Glutamatergic neuron (in vitro differentiated cells): ENCODE measurements around the gene EIF2A. TPM values are rescaled to one million over a fixed set of nuclear protein-coding genes. Genes with fewer than 3 reads are reported as not detected.

Experiments
- DNase-seq: peaks from one replicate; pipeline ENCODE4 v3.0.0; 2022
- H3K27ac Mint-ChIP-seq: one replicate; pipeline ENCODE4 v1.8.0; 2020; ENCODE audit warnings: mild to moderate bottlenecking, mixed read lengths, inconsistent platforms; ENCODE audit not compliant: unreplicated experiment
- H3K27me3 Mint-ChIP-seq: one replicate; pipeline ENCODE4 v1.8.0; 2020; ENCODE audit warnings: mild to moderate bottlenecking, moderate library complexity, mixed read lengths, inconsistent platforms; ENCODE audit not compliant: unreplicated experiment
- H3K36me3 Mint-ChIP-seq: one replicate; pipeline ENCODE4 v1.8.0; 2020; ENCODE audit warnings: mild to moderate bottlenecking, mixed read lengths, inconsistent platforms; ENCODE audit not compliant: unreplicated experiment
- H3K4me1 Mint-ChIP-seq: one replicate; pipeline ENCODE4 v1.8.0; 2020; ENCODE audit warnings: mild to moderate bottlenecking, low read depth, mixed read lengths, inconsistent platforms; ENCODE audit not compliant: unreplicated experiment
- H3K4me3 Mint-ChIP-seq: one replicate; pipeline ENCODE4 v1.8.0; 2020; ENCODE audit warnings: mild to moderate bottlenecking, mixed read lengths, inconsistent platforms; ENCODE audit not compliant: unreplicated experiment
- H3K9me3 Mint-ChIP-seq: one replicate; pipeline ENCODE4 v1.8.0; 2020; ENCODE audit warnings: mild to moderate bottlenecking, moderate library complexity, mixed read lengths, inconsistent platforms; ENCODE audit not compliant: unreplicated experiment
- total RNA-seq: library from RNA; stranded (reverse); fragmentation: NEBNext Ultra II Directional; extraction: Animal tissue kit (Norgen Biotek cat#: 25700); gene quantifications from one replicate; pipeline ENCODE4 v1.2.1, GENCODE V29; 2021; ENCODE audit not compliant: unreplicated experiment
- TF ChIP-seq, protein P1 (sequence below): fragments of 200-600 bp; sonication (generic); IDR thresholded peaks from one replicate; pipeline ENCODE4 v1.5.0; 2021; ENCODE audit not compliant: partially characterized antibody, unreplicated experiment

Gene EIF2A
- total RNA-seq, 1 donor from 2014 or later: 72.3 TPM

DNA sequence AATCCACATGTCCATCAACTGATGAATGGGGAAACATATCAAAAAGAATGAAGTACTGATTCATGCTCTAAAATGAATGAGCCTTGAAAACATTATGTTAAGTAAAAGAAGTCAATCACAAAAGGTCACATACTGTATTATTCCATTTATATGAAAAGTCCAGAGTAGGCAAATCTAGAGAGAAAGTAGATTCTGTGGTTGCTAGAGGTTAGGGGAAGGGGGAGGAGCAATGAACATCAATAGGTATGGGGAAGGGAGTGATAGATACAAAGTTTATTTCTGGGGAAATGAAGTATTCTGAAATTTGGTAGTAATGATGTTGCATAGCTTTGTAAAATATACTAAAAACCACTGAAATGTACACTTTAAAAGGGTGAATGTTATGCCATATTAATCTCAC lies 14.8 kb upstream of the EIF2A start:
- no peak for DNase-seq
- H3K4me3 Mint-ChIP-seq: no peak overlapping the region
- peaks cover 2% of the 10 kb centered on the region for H3K27me3 Mint-ChIP-seq
- no peaks in the 10 kb centered on the region for H3K4me1 Mint-ChIP-seq
- H3K9me3 Mint-ChIP-seq: no peaks in the 10 kb centered on the region
- H3K27ac Mint-ChIP-seq: no peak overlapping the region
- H3K36me3 Mint-ChIP-seq: no peaks in the 10 kb centered on the region
- TF ChIP-seq, protein P1, sequence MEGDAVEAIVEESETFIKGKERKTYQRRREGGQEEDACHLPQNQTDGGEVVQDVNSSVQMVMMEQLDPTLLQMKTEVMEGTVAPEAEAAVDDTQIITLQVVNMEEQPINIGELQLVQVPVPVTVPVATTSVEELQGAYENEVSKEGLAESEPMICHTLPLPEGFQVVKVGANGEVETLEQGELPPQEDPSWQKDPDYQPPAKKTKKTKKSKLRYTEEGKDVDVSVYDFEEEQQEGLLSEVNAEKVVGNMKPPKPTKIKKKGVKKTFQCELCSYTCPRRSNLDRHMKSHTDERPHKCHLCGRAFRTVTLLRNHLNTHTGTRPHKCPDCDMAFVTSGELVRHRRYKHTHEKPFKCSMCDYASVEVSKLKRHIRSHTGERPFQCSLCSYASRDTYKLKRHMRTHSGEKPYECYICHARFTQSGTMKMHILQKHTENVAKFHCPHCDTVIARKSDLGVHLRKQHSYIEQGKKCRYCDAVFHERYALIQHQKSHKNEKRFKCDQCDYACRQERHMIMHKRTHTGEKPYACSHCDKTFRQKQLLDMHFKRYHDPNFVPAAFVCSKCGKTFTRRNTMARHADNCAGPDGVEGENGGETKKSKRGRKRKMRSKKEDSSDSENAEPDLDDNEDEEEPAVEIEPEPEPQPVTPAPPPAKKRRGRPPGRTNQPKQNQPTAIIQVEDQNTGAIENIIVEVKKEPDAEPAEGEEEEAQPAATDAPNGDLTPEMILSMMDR: no peak

DNA sequence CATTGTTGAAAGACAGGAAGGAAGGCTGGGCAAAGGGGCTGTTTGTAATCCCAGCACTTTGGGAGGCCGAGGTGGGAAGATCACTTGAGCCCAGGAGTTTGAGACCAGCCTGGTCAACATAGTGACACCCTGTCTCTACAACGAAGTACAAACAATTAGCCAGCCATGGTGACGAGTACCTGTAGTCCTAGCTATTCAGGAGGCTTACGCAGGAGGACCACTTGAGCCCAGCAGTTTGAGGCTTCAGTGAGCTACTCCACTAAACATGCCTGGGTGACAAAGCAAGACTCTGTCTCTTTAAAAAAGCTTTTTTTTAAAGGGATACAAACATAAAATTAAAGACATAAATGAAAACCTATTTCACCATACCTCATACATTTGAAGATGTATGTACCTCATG lies 11.4 kb upstream of the EIF2A start:
- TF ChIP-seq, protein P1: no peak
- no peaks in the 10 kb centered on the region for H3K4me1 Mint-ChIP-seq
- H3K27ac Mint-ChIP-seq: no peak overlapping the region
- H3K36me3 Mint-ChIP-seq: no peaks in the 10 kb centered on the region
- peaks cover 2% of the 10 kb centered on the region for H3K27me3 Mint-ChIP-seq
- no peak for DNase-seq
- H3K9me3 Mint-ChIP-seq: no peaks in the 10 kb centered on the region
- H3K4me3 Mint-ChIP-seq: no peak overlapping the region

GRCh38 chr3:150538324-150539208 lies 8.0 kb upstream of the EIF2A start:
- peaks cover 2% of the 10 kb centered on the region for H3K27me3 Mint-ChIP-seq
- H3K36me3 Mint-ChIP-seq: no peaks in the 10 kb centered on the region
- H3K9me3 Mint-ChIP-seq: no peaks in the 10 kb centered on the region
- no peak for DNase-seq
- TF ChIP-seq, protein P1: no peak
- no peak overlapping the region for H3K4me3 Mint-ChIP-seq
- H3K4me1 Mint-ChIP-seq: no peaks in the 10 kb centered on the region
- no peak overlapping the region for H3K27ac Mint-ChIP-seq

- peaks cover 6% of the 10 kb centered on the region for H3K4me1 Mint-ChIP-seq
- H3K9me3 Mint-ChIP-seq: no peaks in the 10 kb centered on the region
- peaks cover 2% of the 10 kb centered on the region for H3K27me3 Mint-ChIP-seq
Measured at GRCh38 chr3:150540297-150540696, 6.3 kb upstream of the EIF2A start.

GRCh38 chr3:150540991-150541390 lies 5.6 kb upstream of the EIF2A start:
- Mint-ChIP-seq H3K4me3 (no peak overlapping the region), H3K27ac (no peak overlapping the region), H3K9me3 (peaks cover 2% of the 10 kb centered on the region), H3K4me1 (peaks cover 6% of the 10 kb centered on the region), H3K27me3 (peaks cover 4% of the 10 kb centered on the region), H3K36me3 (no peaks in the 10 kb centered on the region)
- no peak for DNase-seq
- TF ChIP-seq, protein P1: no peak

More at GRCh38 chr3:150540297-150540696, 6.3 kb upstream of the EIF2A start:
- no peak for DNase-seq
- Mint-ChIP-seq H3K27ac (no peak overlapping the region), H3K36me3 (no peaks in the 10 kb centered on the region), H3K4me3 (no peak overlapping the region)
- TF ChIP-seq, protein P1: no peak
